H1 (cell line): ENCODE results near the gene AQP12A. TPM values are rescaled to one million over a fixed set of nuclear protein-coding genes. Genes with fewer than 3 reads are reported as not detected.

Experiments used
- CHD7 ChIP-seq: fragments of 300-600 bp; sonication (generic); IDR thresholded peaks from 2 replicates; pipeline ENCODE4 v1.7.1; 2012; ENCODE audit warnings: low read length, moderate library complexity, mild to moderate bottlenecking, inconsistent platforms; ENCODE audit not compliant: insufficient replicate concordance
- KDM5A ChIP-seq: fragments of 200-600 bp; IDR thresholded peaks from 2 replicates; pipeline ENCODE4 v1.7.1; 2012; ENCODE audit warnings: mild to moderate bottlenecking, low read length, inconsistent platforms, mixed read lengths
- SP4 ChIP-seq: IDR thresholded peaks from 2 replicates; pipeline ENCODE4 v1.6.1; 2012; ENCODE audit warnings: low read length, inconsistent platforms
- TAF1 ChIP-seq: IDR thresholded peaks from 2 replicates; pipeline ENCODE4 v1.6.1; 2011; ENCODE audit warnings: mild to moderate bottlenecking, low read depth, low read length
- TEAD4 ChIP-seq: IDR thresholded peaks from 2 replicates; pipeline ENCODE4 v1.6.1; 2012; ENCODE audit warnings: low read depth, low read length, inconsistent platforms, mixed read lengths
- polyA plus RNA-seq, 7 experiments: library from polyadenylated mRNA; depleted of rRNA in 3 of 7; stranded (reverse) in 5 of 7; unstranded in 2 of 7; fragments of >200 nt in 5 of 7; fragments of 200-250 nt in 2 of 7; gene quantifications; 1 replicate in 5 of 7; 2 replicates in 1 of 7; 4 replicates in 1 of 7; pipeline versions ENCODE4 v1.2.1 to v1.2.3, GENCODE V29; 2011 to 2013; ENCODE audit warnings: missing spikeins in 2 of 7, mixed read lengths in 2 of 7
- total RNA-seq: library from RNA; stranded (reverse); fragmentation: NEBNext Ultra II Directional; extraction: Animal tissue kit (Norgen Biotek cat#: 25700); gene quantifications from 2 replicates; pipeline ENCODE4 v1.2.1, GENCODE V29; 2021

AQP12A gene
- total and polyA plus RNA-seq, 2 of the 8 experiments (the other 6 are each of a cell fraction or from before 2014, with no cell fraction given) = not detected

GRCh38 chr2:240737512-240737911, 45.8 kb downstream of the AQP12A start (continued):
- TF ChIP-seq TAF1 = no peak
- TF ChIP-seq CHD7 = no peak
- TF ChIP-seq SP4 = no peak
- TF ChIP-seq KDM5A = no peak
- no peak for TF ChIP-seq TEAD4
